Neural cell (in vitro differentiated cells): ENCODE measurements around the gene ZNF618. TPM values are rescaled to one million over a fixed set of nuclear protein-coding genes. Genes with fewer than 3 reads are reported as not detected.

Experiments
- H2AFZ ChIP-seq: fragments of 200-600, 300-800 bp; sonication (generic), shearing (Covaris generic); 2 replicates; pipeline ENCODE4 v1.6.0; 2014; ENCODE audit warnings: low read depth, mild to moderate bottlenecking, antibody characterized with exemption, low read length, moderate library complexity
- H3F3A ChIP-seq: fragments of 200-600 bp; shearing (Covaris generic); 2 replicates; pipeline ENCODE4 v1.6.1; 2016; ENCODE audit warnings: mild to moderate bottlenecking, moderate library complexity, mixed read lengths, antibody characterized with exemption, low read length; ENCODE audit not compliant: insufficient read depth, poor library complexity, severe bottlenecking
- H3K27ac ChIP-seq: fragments of 200-600, 300-800 bp; sonication (generic), shearing (Covaris generic); 2 replicates; pipeline ENCODE4 v1.5.1; 2014; ENCODE audit warnings: mild to moderate bottlenecking, low read length, moderate library complexity
- H3K27me3 ChIP-seq: fragments of 300-800, 200-600 bp; sonication (generic), shearing (Covaris generic); 2 replicates; pipeline ENCODE4 v1.6.0; 2014; ENCODE audit warnings: mild to moderate bottlenecking, low read depth, low read length, moderate library complexity; ENCODE audit not compliant: insufficient read depth
- H3K36me3 ChIP-seq: fragments of 300-800, 200-600 bp; sonication (generic), shearing (Covaris generic); 2 replicates; pipeline ENCODE4 v1.5.1; 2014; ENCODE audit warnings: mild to moderate bottlenecking, antibody characterized with exemption, low read length, moderate library complexity; ENCODE audit not compliant: insufficient read depth
- H3K4me2 ChIP-seq: fragments of 300-800, 200-600 bp; sonication (generic), shearing (Covaris generic); 2 replicates; pipeline ENCODE4 v1.6.0; 2014; ENCODE audit warnings: mild to moderate bottlenecking, low read length
- H3K4me3 ChIP-seq: fragments of 300-800, 200-600 bp; sonication (generic), shearing (Covaris generic); 2 replicates; pipeline ENCODE4 v1.5.1; 2014; ENCODE audit warnings: mild to moderate bottlenecking, low read length, moderate library complexity
- H3K79me2 ChIP-seq: fragments of 200-600 bp; shearing (Covaris generic); replicated peaks from 2 replicates; pipeline ENCODE4 v1.6.0; 2014; ENCODE audit warnings: mild to moderate bottlenecking, low read length, moderate library complexity; ENCODE audit not compliant: insufficient read depth
- H3K9ac ChIP-seq: fragments of 300-800, 200-600 bp; sonication (generic), shearing (Covaris generic); 2 replicates; pipeline ENCODE4 v1.6.1; 2016; ENCODE audit warnings: mild to moderate bottlenecking, low read length, mixed read lengths
- H3K9me2 ChIP-seq: fragments of 200-600 bp; shearing (Covaris generic); 2 replicates; pipeline ENCODE4 v1.6.1; 2016; ENCODE audit warnings: mild to moderate bottlenecking, low read length, mixed read lengths; ENCODE audit not compliant: insufficient read depth
- H3K9me3 ChIP-seq: fragments of 200-600, 300-800 bp; sonication (generic), shearing (Covaris generic); 2 replicates; pipeline ENCODE4 v1.6.1; 2016; ENCODE audit warnings: mild to moderate bottlenecking, mixed run types, low read length, moderate library complexity, mixed read lengths
- H4K20me1 ChIP-seq: fragments of 200-600 bp; shearing (Covaris generic); 2 replicates; pipeline ENCODE4 v1.6.1; 2016; ENCODE audit warnings: mild to moderate bottlenecking, mixed run types; ENCODE audit not compliant: insufficient read depth
- CTCF ChIP-seq: fragments of 450-650 bp; IDR thresholded peaks from 2 replicates; pipeline ENCODE4 v1.5.1; 2014; ENCODE audit warnings: antibody characterized with exemption, mild to moderate bottlenecking, moderate library complexity; ENCODE audit not compliant: poor library complexity, severe bottlenecking
- EP300 ChIP-seq: fragments of 450-650 bp; conservative IDR thresholded peaks from 2 replicates; pipeline ENCODE4 v1.6.1; 2014; ENCODE audit warnings: antibody characterized with exemption, mild to moderate bottlenecking, moderate library complexity; ENCODE audit not compliant: poor library complexity, severe bottlenecking
- EZH2 ChIP-seq: fragments of 200-600, 300-800 bp; shearing (Covaris generic), sonication (generic); IDR thresholded peaks from 2 replicates; pipeline ENCODE4 v1.6.1; 2014; ENCODE audit warnings: antibody characterized with exemption, low read length, borderline replicate concordance, mild to moderate bottlenecking; ENCODE audit not compliant: insufficient read depth, poor library complexity, severe bottlenecking
- MXI1 ChIP-seq: fragments of 450-650 bp; conservative IDR thresholded peaks from 2 replicates; pipeline ENCODE4 v1.6.1; 2014; ENCODE audit warnings: antibody characterized with exemption, mild to moderate bottlenecking; ENCODE audit not compliant: poor library complexity, severe bottlenecking
- POLR2AphosphoS5 ChIP-seq: IDR thresholded peaks from 2 replicates; pipeline ENCODE4 v1.6.1; 2012
- RAD21 ChIP-seq: fragments of 450-650 bp; conservative IDR thresholded peaks from 2 replicates; pipeline ENCODE4 v1.6.1; 2014; ENCODE audit warnings: antibody characterized with exemption, mild to moderate bottlenecking, moderate library complexity
- REST ChIP-seq: IDR thresholded peaks from 2 replicates; pipeline ENCODE4 v1.6.1; 2012; ENCODE audit warnings: borderline replicate concordance
- SMC3 ChIP-seq: fragments of 450-650 bp; conservative IDR thresholded peaks from 2 replicates; pipeline ENCODE4 v1.6.1; 2014; ENCODE audit warnings: antibody characterized with exemption, mild to moderate bottlenecking, moderate library complexity; ENCODE audit not compliant: poor library complexity
- TAF1 ChIP-seq: IDR thresholded peaks from 2 replicates; pipeline ENCODE4 v1.6.1; 2012; ENCODE audit warnings: low read depth
- polyA plus RNA-seq: library from polyadenylated mRNA; depleted of rRNA; stranded (reverse); fragments of >200 nt; gene quantifications from 2 replicates; pipeline ENCODE4 v1.2.3, GENCODE V29; 2014

ZNF618 gene
- polyA plus RNA-seq, 1 donor from 2014 or later = 7.1 TPM

- TF ChIP-seq CTCF = no peak
- TF ChIP-seq EP300 = no peak
- TF ChIP-seq RAD21 = no peak
These were observed 43.3 kb downstream of the ZNF618 start (continued) for GRCh38 chr9:113919382-113919781.

GRCh38 chr9:113919871-113920270 is 43.8 kb downstream of the ZNF618 start:
- no peaks in the 10 kb centered on the region for H3F3A ChIP-seq
- peaks cover 6% of the 10 kb centered on the region for H3K36me3 ChIP-seq
- H3K9me3 ChIP-seq = peaks cover 10% of the 10 kb centered on the region
- no peaks in the 10 kb centered on the region for H4K20me1 ChIP-seq
- no peaks in the 10 kb centered on the region for H3K27me3 ChIP-seq
- H3K4me3 ChIP-seq = no peak overlapping the region
- no peak for TF ChIP-seq MXI1
- no peak overlapping the region for H3K27ac ChIP-seq
- H3K9me2 ChIP-seq = no peaks in the 10 kb centered on the region
- H2AFZ ChIP-seq = no peak overlapping the region
- H3K9ac ChIP-seq = no peak overlapping the region
- peaks cover 71% of the 10 kb centered on the region for H3K79me2 ChIP-seq
- H3K4me2 ChIP-seq = no peak overlapping the region

GRCh38 chr9:113920872-113921271 is 44.8 kb downstream of the ZNF618 start:
- Histone ChIP-seq H3K4me2 (no peak overlapping the region), H3K27me3 (no peaks in the 10 kb centered on the region), H3K9me2 (no peaks in the 10 kb centered on the region), H4K20me1 (no peaks in the 10 kb centered on the region), H3K79me2 (peaks cover 74% of the 10 kb centered on the region), H3K4me3 (no peak overlapping the region), H3F3A (no peaks in the 10 kb centered on the region), H3K9ac (no peak overlapping the region), H2AFZ (no peak overlapping the region), H3K27ac (no peak overlapping the region), H3K36me3 (peaks cover 6% of the 10 kb centered on the region), H3K9me3 (peaks cover 11% of the 10 kb centered on the region)
- TF ChIP-seq TAF1 = no peak
- no peak for TF ChIP-seq POLR2AphosphoS5
- no peak for TF ChIP-seq REST
- TF ChIP-seq CTCF = no peak
- TF ChIP-seq MXI1 = no peak
- no peak for TF ChIP-seq RAD21
- TF ChIP-seq SMC3 = no peak
- no peak for TF ChIP-seq EP300
- TF ChIP-seq EZH2 = no peak
